Measurements from ENCODE around the gene NUBP2. TPM values are rescaled to one million over a fixed set of nuclear protein-coding genes. Genes with fewer than 3 reads are reported as not detected.

The NUBP2 gene
- total RNA-seq, 1 experiment from 2014 or later, result 58.1 TPM

- no peak for DNase-seq (ENCODE audit: low read depth, low spot score)
- in situ Hi-C loops (cut with HindIII; ENCODE audit: low pct_unique_long_range_greater_than_20kb, low sequenced_read_pairs), result no loop called here
Observed at GRCh38 chr16:1816396-1817275, 33.9 kb downstream of the NUBP2 start.

DNA sequence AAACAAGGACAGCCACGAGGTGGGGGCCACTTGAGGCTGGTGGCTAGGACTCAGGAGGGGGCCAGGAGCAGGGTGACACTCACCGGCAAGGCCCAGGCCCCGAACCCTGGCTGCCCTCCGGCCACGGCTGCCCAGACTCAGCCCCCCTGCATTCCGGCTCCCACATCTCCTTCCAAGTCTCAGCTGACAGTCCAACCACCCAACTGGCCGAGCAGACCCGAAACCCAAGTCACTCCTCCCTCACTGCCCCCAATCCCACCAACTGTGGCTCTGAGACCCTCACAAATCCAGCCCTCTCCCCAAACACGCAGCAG, 34.5 kb downstream of the NUBP2 start:
- DNase-seq (ENCODE audit: low read depth, low spot score), result no peak
- in situ Hi-C loops (cut with HindIII; ENCODE audit: low pct_unique_long_range_greater_than_20kb, low sequenced_read_pairs), result no loop called here

DNA sequence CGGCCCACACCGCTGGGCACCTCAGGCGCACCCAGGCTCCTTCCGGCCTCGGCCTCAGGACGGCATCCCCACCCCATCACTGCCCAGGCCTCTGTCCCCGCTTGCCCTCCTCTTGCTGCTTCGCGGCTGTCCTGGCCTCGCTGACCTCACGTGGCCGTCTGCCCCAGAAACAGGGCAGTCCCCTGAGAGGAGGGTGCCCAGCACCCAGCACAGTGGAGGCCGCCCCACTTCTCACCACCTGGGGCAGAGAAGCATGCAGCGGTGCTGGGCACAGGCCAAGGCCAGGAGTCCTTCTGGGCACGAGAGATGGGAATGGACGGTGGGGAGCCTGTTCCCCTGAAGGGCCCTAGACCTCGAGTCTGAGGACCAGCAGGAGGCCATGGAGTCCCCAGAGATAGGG, 35.0 kb downstream of the NUBP2 start:
- no peak for DNase-seq (ENCODE audit: low read depth, low spot score)
- in situ Hi-C loops (cut with HindIII; ENCODE audit: low pct_unique_long_range_greater_than_20kb, low sequenced_read_pairs), result no loop called here

GRCh38 chr16:1818204-1818872, 35.6 kb downstream of the NUBP2 start:
- in situ Hi-C loops (cut with HindIII; ENCODE audit: low pct_unique_long_range_greater_than_20kb, low sequenced_read_pairs), result no loop called here
- DNase-seq (ENCODE audit: low read depth, low spot score), result no peak

DNA sequence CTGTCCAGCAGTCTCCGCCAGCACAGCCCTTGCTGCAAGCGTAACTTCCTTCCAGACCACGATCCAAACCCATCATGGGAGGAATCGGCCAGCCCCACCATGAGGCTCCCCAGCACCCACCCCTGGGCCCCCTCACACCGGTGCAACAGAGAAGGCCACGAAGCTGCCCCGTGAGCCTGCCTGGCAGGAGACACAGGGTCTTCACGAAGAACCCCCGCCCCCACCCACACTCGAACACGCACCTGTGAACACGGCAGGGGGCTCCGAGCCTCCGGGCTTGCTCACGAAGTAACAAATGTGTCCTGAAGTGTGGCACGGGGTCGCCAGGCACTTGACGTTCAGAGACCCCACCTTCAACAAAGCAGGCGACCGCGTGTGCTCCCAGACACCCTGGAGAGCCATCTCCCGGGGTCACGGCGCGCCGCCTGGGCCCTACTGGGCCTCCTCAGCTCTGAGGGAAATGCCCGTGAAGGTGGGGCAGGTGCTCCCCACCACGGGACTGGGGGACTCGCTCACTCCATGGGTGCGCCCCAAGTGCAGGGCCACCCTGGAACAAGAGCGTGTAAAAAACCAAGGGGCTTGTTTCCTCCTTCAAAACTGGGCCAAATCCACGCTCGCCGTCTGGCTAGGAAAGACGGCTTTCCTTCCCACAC, 36.2 kb downstream of the NUBP2 start:
- in situ Hi-C loops (cut with HindIII; ENCODE audit: low pct_unique_long_range_greater_than_20kb, low sequenced_read_pairs), result no loop called here
- no peak for DNase-seq (ENCODE audit: low read depth, low spot score)

DNA sequence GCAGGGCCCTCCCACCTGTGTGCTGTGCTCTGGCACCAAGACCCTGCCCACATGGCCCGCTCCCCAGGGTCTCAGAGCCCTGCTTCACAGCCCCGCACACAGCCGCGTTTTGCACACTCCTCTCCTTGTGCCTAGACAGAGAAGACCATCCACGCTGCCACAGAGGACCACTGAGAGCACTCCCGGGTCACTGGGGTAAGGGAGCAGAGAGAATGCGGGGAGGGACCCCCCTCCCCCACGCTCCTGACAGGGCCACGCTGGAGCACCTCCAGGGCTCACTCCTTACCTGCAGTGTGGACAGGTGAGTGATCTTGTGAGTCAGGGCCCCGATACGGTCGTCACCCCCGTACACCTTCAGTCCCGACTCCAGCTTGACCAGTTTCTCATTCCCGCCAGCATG, 36.9 kb downstream of the NUBP2 start:
- DNase-seq (ENCODE audit: low read depth, low spot score), result no peak
- in situ Hi-C loops (cut with HindIII; ENCODE audit: low pct_unique_long_range_greater_than_20kb, low sequenced_read_pairs), result no loop called here

GRCh38 chr16:1820096-1820945, 37.6 kb downstream of the NUBP2 start:
- in situ Hi-C loops (cut with HindIII; ENCODE audit: low pct_unique_long_range_greater_than_20kb, low sequenced_read_pairs), result no loop called here
- DNase-seq (ENCODE audit: low read depth, low spot score), result no peak

DNA sequence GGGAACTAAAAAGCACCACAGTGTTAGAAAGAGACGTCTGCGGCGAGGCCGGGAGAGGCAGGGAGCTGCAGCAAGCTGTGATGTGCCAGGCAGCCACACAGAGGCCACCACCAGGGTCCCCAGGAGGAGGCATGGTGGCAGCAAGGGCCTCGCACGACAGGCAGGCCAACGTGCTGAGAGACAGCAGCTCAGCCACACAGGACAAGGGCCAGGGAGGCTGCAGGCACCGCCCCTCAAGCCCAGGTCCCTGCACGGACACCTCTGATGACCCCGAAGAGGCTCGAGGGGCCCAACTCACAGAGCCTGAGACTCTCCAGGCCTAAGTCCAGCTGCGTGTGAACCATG, 38.2 kb downstream of the NUBP2 start:
- in situ Hi-C loops (cut with HindIII; ENCODE audit: low pct_unique_long_range_greater_than_20kb, low sequenced_read_pairs), result no loop called here
- no peak for DNase-seq (ENCODE audit: low read depth, low spot score)

- in situ Hi-C loops (cut with HindIII; ENCODE audit: low pct_unique_long_range_greater_than_20kb, low sequenced_read_pairs), result no loop called here
- DNase-seq (ENCODE audit: low read depth, low spot score), result no peak
Observed at GRCh38 chr16:1821861-1822611, 39.3 kb downstream of the NUBP2 start.

GRCh38 chr16:1822801-1823200, 40.0 kb downstream of the NUBP2 start:
- in situ Hi-C loops (cut with HindIII; ENCODE audit: low pct_unique_long_range_greater_than_20kb, low sequenced_read_pairs), result no loop called here
- no peak for DNase-seq (ENCODE audit: low read depth, low spot score)

- peak; percentile 60 for DNase-seq (ENCODE audit: low read depth, low spot score)
- in situ Hi-C loops (cut with HindIII; ENCODE audit: low pct_unique_long_range_greater_than_20kb, low sequenced_read_pairs), result no loop called here
Observed at GRCh38 chr16:1823821-1824220, 41.1 kb downstream of the NUBP2 start.

GRCh38 chr16:1825381-1825863, 42.7 kb downstream of the NUBP2 start:
- in situ Hi-C loops (cut with HindIII; ENCODE audit: low pct_unique_long_range_greater_than_20kb, low sequenced_read_pairs), result no loop called here
- DNase-seq (ENCODE audit: low read depth, low spot score), result no peak

DNA sequence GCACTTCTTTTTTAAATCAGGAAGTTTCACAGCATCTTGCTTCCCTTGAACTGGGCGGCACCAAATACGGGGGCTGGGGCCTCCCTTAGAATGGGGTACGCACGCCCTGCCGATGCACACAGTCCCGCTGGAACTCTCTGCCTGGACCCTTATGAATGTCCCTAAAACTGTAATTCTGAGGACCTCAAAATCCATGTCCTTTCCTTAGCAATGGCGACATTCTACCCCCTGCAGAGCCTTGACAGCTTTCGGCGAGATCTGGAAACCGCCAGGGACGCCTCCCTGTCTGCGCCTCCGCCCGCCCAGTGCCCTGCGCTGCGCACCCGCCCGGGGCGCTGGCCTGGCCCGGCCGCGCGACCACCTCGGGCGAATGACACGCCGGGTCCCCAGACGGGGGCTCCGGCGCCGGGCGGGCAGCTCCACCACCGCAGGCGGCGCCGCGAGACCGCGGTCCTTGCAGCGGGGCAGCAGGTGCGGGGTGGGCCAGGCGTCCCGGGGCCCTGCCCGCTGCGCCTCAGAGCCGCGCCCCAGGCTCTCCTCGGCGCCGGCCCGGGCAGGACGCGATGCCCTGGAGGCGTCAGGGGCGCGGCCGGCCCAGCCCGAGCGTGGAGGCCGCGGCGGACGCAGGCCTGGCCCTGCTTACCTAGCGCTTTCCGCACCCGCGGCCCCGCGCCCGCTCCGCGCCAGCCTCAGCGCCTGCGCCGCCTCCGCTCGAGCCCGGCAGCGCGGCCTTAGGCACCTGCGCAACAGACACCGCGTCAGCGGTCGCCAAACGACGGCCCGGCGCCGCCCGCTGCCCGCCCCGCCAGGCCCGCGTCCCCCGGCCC, 43.3 kb downstream of the NUBP2 start:
- in situ Hi-C loops (cut with HindIII; ENCODE audit: low pct_unique_long_range_greater_than_20kb, low sequenced_read_pairs), result no loop called here
- peak; percentile 41 for DNase-seq (ENCODE audit: low read depth, low spot score)

- in situ Hi-C loops (cut with HindIII; ENCODE audit: low pct_unique_long_range_greater_than_20kb, low sequenced_read_pairs), result no loop called here
- peak; percentile 91 for DNase-seq (ENCODE audit: low read depth, low spot score)
Observed at GRCh38 chr16:1826691-1827573, 44.2 kb downstream of the NUBP2 start, which contains the start of the genes FAHD1 and HAGH. Gene FAHD1, plus strand, starts transcription at chr16:1827206. Its CDS starts 33 bp downstream, at chr16:1827239. Gene HAGH, minus strand, starts transcription at chr16:1826825. Its CDS starts 38 bp downstream, at chr16:1826787.

GRCh38 chr16:1828645-1829410, 46.1 kb downstream of the NUBP2 start:
- in situ Hi-C loops (cut with HindIII; ENCODE audit: low pct_unique_long_range_greater_than_20kb, low sequenced_read_pairs), result no loop called here
- no peak for DNase-seq (ENCODE audit: low read depth, low spot score)

Data from SK-MEL-5 (cell line).